Stimulated activated CD4-positive, alpha-beta T cell treated with anti-CD3 and anti-CD28 coated beads, Interleukin-12 subunit alpha, Interleukin-12 subunit beta, amount 100 ng/mL, for 4 hours (primary cell): ENCODE data around the gene CCDC197.

Experiments used
- DNase-seq: peaks from one replicate; pipeline ENCODE4 v3.0.0-alpha.2; 2020

Gene CCDC197

DNA sequence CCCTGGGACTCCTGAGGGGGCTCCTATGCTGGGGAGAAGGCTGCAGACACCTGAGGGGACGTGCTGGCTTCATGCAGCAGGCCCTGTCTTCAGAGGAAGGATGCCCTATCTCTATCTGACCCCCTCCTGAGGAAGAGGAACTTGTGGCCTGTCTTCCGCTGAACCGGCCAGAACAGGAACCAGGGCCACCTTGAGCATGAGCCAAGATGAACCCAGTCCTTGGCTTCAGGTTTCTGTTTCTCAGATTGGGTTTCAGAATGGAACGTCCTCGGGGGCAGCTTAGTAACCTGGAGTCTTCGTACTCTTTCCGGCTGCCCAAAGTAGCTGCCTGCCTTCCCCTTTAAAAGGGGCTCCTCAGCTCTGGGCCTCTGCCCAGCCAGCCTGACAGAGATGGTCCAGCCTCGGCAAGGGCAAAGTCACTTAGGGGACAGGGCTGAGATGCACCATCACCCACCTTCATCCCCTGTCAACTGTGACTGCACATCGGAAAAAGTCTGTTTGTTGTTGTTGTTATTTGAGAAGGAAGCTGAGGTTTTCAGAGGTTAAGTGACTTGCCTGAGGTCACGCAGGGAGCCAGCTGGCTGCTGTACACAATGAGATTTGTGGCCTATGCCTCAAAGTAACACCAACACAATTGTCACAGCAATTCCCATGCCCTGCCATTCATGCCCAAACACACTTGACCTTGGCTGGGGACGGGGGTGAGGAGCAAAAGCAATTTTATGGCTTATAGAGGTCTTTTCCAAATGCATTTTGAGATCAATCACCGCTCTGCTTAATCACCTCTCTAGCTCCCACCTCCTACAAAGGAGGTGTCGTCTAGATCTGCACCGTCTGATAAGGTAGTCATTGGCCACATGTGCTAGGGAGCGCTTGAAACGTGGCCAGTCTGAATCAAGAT lies 34.1 kb upstream of the CCDC197 start:
- no peak for DNase-seq

DNA sequence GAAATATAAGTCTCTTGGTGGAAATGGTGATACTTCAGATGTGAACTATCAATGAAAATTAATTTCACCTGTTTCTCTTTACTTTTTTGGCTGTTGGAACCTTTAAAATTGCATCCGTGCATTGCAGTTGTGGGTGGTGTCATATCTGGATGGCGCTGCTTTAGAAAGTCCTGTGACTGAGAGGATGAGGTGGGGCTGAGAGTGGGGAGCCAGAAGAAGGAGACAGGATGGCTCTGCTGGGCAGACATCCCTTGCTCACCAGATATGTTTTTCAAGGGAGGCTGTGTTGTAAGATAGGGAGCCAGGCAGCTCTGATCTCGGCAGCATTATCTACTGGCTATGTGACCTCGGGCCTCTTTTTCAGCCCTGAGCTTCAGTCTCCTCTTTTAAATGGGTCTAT lies 33.4 kb upstream of the CCDC197 start:
- no peak for DNase-seq

DNA sequence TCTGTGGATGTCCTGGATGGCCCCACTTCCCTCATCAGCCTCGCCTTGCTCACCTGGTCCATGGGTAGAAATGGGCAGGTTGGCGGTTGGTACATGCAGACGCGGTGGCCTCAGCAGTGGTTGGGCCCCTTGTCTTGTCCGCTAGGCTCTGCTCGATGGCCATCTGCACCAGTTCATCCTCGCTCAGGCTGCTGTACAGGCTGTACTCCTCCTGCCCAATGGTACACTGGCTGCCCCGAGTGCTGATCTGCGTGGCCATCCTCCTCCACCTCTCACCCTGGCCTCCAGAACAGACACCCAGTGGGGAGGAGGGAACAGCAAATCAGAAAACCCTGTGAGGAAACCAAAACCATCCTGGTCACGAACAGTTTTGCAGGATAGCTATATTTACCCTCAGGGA lies 32.8 kb upstream of the CCDC197 start:
- DNase-seq = no peak

GRCh38 chr14:93964820-93965286 lies 32.2 kb upstream of the CCDC197 start:
- DNase-seq = no peak

DNA sequence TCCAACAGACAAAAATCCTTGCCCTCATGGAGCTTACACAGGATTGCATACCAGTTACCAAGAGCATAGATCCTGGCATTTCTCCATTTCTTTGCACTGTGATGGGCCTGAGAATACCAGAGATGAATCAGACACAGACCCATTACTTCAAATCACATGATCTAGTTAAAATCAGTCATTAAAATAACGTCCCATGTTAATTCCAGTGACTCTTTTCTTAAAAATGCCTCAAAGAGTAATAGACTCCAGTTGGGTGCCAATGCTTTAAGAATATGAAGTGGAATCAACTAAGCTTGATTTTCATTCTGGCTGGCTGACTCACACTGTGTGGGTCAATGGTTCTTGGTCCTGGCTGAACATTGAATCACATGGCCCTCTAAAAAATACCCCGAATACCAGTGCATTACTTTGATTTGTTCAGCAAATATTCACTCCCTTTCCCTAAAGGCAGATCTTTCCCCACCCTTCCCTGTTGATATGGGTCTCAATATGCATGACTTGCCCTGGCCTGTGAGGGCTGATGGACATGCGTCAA lies 31.7 kb upstream of the CCDC197 start:
- no peak for DNase-seq

- DNase-seq = no peak
These were observed 31.1 kb upstream of the CCDC197 start for GRCh38 chr14:93965946-93966474.

GRCh38 chr14:93967637-93968250 lies 29.4 kb upstream of the CCDC197 start:
- no peak for DNase-seq

GRCh38 chr14:93969082-93969828 lies 27.8 kb upstream of the CCDC197 start:
- no peak for DNase-seq

- DNase-seq = peak; percentile 65
These were observed 26.5 kb upstream of the CCDC197 start for GRCh38 chr14:93970585-93970964.

- DNase-seq = peak; percentile 49
These were observed 26.0 kb upstream of the CCDC197 start for GRCh38 chr14:93970965-93971634.

DNA sequence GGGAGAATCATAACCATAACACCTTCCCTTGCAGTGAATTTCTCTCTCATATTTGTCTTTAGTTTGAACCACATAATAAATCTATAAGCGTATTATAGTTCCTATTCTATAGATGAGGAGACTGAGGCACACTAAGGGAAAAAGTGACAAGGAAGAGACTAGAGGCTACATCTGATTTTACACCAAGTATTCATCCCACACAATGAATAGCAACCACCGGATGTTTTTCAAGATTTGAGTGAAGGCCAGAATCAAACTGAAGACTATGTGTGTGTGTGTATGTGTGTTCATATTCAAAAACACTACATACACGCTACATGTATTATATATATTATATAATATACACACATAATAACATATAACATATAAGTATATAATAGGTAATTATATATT lies 25.5 kb upstream of the CCDC197 start:
- no peak for DNase-seq

- no peak for DNase-seq
These were observed 24.4 kb upstream of the CCDC197 start for GRCh38 chr14:93972618-93973205.

- no peak for DNase-seq
These were observed 23.5 kb upstream of the CCDC197 start for GRCh38 chr14:93973607-93974006.

- no peak for DNase-seq
These were observed 22.8 kb upstream of the CCDC197 start for GRCh38 chr14:93974299-93974698.

DNA sequence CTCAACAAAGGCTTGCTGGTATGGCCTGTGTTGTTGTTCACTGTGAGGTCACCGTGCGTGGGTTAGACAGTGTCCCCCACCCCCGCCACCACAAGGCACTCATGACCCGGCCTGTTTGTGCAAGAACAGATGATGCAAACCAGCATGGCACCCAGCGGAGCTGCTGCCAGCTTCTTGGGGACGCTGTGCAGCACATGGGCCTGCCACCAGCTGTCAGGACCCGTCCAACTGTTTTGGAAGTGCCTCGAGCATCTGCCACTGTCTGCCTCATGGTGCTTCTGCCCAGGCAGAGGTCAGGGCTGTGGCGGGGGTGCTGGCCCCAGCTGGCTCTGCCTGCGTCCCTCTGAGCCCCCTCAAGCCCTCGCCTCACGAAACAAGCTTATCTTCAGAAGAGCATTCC lies 22.3 kb upstream of the CCDC197 start:
- DNase-seq = no peak

DNA sequence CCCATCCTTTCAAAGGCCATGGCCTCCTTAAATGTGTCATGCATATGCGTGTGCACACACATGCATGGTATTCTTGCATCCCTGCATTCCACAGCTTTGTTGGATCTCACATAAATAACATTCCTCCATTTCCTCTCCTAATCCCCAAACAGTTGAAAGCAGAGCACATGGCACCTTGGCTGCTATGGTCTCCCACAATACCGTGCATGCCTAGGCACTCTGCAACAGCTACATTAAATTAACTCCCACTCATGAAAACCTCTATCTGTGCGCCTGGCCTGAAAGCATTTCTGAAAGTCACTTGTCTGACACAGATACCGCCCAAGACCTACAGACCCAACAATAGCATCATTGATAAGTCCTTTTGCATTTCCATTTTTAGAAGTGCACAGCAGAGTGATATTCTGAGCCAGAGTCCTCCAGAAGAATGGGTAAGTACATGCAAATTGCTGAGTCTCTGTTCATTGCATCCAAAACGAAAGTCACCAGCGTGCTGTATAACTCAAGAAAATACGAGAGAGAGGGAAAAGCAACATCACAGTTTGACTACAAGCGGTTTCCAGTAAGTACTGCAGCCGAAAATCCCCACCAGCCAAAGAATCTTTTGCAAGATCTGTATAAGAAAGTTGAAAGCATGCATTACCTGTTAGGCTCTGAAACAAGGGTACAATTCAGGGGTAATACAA lies 21.2 kb upstream of the CCDC197 start:
- no peak for DNase-seq

DNA sequence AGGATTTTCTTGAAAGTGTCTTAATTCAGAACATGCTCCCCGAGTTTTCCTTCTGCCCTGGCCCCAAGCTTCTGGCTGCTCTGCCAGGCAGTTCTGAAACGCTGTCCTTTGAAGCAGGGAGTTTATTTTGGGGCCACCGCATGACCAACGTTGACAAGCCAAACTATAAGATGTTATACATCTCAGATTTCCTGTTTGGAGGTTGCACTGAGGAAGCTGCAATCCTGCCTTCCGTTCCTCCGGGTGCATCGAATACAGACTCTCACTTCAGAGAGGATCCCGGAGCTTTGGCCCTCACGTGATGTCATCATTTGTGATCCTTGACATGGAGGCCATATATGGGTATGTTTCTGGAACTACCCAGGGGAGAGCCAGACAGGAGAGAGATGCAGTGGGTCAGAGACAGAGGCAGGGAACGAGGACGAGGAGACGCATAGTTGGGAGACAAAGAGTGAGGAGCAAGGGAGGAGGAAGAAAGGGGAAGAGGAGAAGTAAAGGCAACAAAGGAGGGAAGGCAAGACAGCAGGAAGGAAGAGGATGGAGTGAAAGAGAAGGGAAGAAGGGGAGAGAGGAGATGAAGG lies 20.5 kb upstream of the CCDC197 start, which contains the start of gene ASB2:
Gene ASB2 (minus strand): TSS at position 94 of the 581 bp plus-strand sequence. CDS start 12,031 bp downstream, outside the sequence.
- no peak for DNase-seq

GRCh38 chr14:93977171-93977570 lies 19.9 kb upstream of the CCDC197 start:
- DNase-seq = no peak

GRCh38 chr14:93977790-93978581 lies 19.1 kb upstream of the CCDC197 start:
- DNase-seq = peak; percentile 63

GRCh38 chr14:93978735-93979134 lies 18.4 kb upstream of the CCDC197 start:
- DNase-seq = no peak
